NCI-H146 treated with DMSO at 0.1 percent for 48 hours (cell line): ENCODE data around the gene ELL.
"Not testable (repeated sequence)": the region's sequence is repeated elsewhere in the genome, so short reads cannot be mapped to it uniquely, and the experiment has no call there.

Experiments
- DNase-seq: peaks from one replicate; lab custom pipeline; 2025; ENCODE audit not compliant: unreplicated experiment; lab: John Stamatoyannopoulos, UW

The ELL gene

GRCh38 chr19:18532168-18532890, 10.5 kb upstream of the ELL start:
- DNase-seq, result no peak

- DNase-seq, result no peak
Measured at GRCh38 chr19:18531485-18531884, 9.6 kb upstream of the ELL start.

DNA sequence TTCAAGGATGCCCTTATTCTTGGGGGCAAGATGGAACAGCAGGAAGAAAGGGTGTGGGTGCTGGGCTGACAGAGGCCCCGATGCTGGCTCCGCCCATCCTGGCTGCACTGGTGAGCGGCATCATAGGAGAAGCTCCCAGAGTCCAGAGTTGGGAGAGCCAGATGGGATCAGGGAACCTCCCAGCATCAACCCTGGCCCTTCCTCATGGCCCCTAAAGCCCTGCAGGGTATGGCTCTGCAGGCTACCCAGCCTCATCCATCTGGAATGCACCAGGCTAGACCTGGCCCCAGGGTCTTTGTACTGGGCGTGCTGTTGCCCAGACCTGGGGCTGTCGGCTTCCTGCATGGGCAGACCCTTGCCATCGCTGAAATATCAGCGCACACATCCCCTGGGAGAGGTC, 7.9 kb upstream of the ELL start:
- DNase-seq, result no peak

GRCh38 chr19:18526316-18526715, 4.4 kb upstream of the ELL start:
- DNase-seq, result no peak

- no peak for DNase-seq
Measured at GRCh38 chr19:18523841-18524240, 2.0 kb upstream of the ELL start.

- not testable (repeated sequence) for DNase-seq
Measured at GRCh38 chr19:18522862-18523440, 1.1 kb upstream of the ELL start.

DNA sequence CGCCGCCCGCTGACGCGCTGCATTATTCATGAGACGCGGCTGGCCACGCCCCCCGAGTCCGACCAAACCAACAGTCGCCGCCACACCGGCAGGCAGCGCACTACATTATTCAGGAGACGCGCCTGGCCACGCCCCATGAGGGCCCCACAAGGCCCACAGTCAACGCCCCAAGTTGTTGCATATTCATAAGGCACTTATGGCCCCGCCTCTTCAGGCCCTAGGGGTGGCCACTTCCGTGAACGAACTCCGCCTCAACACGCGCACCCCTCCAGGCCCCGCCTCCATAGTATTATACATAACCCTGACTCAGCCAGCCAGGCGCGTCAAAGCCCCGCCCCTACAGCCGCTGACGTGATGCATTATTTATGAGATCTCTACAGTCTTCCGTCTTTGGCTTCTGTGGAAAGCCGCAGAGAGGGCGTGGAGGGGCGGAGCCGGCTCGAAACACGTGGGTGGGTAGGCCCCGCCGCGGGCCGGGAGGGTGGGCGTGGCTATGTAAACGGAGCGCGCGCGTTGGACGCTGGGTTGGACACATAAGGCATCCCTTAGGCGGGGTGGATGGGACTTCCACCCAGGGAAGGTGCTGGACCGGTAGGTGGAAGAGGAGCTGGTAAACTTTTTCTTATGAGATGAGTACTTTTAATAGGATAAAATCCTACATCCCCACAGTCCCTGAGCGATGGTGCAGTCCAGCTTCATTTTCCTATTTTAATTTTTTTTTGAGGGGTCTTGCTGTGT, 423 bp upstream of the ELL start:
- DNase-seq, result peak; percentile 100

DNA sequence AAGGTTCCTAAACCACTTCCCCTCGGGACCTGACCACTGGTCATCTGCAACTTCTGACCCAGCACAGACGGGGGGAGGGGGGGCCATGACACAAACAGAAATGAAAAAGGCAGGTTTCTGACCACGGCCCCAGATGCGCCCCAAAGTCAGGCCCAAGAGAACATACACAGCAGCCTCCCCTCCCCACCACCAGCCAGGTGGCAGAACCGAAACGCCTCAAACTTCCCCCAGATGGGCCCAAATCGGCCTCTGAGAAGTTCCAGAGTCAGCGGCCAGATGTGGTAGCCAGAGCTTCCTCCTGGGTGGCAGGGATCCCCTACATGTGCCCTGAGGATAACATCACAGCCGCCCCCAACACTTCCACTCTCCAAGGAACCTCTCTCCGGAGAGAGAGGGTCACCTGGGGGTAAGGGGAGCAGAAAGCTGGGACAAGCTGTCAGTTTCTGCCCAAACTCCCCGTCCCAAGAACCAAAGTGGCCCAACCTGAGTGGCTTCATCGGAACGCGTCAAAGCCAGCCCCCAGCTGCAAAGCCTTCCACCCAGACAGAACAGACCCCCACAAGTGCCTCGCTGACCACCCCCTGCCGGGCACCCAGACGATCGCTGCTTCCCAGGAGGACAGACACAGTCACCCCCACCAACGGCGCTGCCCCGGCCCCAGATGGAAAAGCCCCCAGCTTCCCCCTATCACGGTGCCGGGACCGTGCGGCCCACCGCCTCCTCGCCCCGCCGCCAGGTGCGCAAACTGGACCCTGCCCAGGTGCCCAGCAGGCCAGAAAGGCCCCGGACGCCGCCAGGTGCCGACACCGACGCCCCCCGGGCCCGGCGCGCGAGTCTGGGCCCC, 800 bp downstream of the ELL start:
- no peak for DNase-seq

DNA sequence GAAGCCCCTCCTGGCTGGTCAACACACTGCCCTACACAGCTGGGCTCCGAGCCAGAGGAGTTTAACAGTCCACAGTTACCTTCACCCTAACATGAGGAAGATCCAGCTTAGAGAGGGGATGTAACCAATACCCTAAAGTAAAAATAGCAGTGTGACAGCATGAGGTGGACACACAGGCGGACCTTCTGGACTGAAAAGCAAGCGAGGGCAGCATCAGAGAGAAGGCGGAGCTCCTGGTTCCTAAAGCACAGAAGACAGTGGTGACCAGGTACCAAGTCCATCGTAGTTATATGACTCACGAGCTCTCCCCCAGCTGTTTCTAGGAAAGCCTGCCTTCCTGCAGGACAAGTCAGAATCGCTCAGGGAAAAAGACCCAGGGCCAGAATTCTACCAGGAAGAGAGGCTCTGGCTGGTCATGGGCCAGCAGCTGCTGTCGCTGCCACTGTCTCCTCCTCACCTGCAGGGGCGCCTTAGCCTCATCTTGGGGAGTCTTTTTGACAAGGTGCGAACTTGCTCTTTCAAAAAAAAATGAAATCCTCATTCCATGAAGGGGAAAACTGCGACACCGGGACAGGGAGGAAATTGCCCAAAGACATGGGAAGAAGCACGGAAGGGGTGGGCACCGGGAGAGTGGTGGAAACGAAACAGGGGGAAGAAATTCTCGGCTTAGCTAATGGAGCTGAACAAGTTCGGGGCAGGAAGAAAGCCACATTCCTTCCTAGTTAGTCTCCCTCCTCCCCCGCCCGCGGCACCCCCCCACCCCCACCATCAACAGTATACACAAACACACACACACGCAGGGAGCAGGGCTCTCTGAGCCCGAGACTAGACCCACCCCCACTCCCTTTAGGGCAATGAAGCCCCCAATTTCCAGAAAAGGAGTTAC, 1.7 kb downstream of the ELL start:
- DNase-seq, result no peak

DNA sequence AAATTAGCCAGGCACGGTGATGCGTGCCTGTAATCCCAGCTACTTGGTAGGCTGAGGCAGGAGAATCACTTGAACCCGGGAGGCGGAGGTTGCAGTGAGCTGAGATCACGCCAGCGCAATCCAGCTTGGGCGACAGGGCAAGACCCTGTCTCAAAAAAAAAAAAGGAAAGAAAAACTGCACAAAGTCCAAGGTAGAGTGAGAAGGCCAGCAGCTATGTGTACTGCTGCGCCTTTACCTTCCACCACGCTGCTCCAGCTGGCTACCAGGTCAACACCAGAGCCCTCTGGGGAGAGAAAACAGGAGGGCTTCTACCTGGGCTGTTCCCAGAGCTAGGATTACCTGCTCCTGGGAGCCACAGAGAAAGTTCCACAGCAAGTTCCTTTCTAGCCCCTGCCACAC, 3.2 kb downstream of the ELL start:
- DNase-seq, result no peak

DNA sequence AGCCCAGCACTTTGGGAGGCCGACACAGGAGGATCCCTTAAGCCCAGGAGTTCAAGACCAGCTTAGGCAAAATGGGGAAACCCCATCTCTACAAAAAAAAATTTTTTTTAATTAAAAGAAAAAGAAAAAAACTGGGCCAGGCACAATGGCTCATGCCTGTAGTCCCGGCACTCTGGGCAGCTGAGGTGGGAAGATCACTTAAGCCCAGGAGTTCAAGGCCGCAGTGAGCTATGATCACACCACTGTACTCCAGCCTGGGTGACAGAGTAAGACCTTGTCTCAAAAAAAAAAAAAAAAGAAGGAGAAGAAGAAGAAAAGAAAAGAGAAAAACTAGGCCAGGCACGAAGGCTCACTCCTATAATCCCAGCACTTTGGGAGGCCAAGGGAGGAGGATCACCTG, 4.3 kb downstream of the ELL start:
- no peak for DNase-seq

DNA sequence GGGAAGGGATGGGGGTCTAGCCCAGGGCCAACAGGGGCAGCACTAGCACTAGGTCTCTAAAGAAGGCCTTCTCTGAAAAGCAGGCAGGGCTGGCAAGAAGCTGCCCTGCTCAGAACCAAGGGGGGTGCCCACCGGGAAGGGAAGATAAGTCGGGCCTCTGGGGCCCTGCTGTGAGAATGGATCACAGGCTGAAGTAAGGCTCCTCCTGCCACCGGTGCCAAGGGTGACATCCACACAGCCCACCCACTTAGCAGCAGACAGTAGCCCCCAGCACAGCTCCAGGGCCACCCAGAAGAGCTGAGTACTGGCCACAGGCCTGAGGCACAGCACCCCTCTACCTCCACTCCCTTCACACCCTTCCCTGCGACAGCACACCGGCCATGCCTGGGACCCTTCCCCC, 5.9 kb downstream of the ELL start:
- no peak for DNase-seq

DNA sequence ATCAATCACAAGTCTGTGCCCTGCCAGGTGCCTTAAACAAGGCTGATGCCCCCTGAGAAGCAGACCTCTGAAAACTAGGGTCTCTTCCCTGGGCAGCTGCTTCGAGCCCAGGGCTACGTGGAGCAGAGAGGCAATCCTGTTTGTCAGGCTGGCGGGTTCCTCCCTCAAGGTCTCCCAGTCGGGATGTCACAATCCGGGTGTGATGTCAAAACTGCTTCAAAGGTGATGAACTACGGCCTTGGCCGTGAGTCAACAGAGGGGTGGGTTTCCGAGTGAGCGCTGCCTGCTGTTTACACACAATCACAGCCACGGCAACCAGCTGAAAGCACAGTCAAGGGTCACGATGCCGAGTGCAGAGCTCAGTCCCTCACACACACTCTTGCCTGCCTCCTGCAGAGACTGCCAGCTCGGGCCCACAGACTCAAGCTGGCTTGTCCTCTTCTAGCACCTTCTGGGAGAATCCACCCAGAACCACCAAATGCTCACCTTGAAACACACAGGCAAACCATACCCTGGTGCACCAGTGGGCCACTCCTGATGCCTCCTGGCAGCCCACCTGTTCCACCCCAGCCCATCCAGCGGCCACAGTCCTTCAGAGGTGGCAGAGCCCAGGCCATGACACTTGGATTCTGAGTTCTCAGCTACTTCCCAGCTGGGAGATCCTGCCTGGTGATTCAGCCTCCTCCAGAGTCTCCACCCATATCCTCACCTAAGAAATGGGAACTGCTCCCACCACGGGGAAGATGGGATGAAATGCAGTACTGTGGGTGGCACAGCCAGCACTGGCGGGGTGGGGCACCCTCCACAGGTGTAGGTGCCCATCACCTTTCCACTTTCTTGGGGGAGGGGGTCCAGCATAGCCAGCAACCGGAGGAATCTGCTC, 6.8 kb downstream of the ELL start:
- peak; percentile 54 for DNase-seq

GRCh38 chr19:18513868-18514267, 8.0 kb downstream of the ELL start:
- no peak for DNase-seq

- no peak for DNase-seq
Measured at GRCh38 chr19:18510216-18510615, 11.7 kb downstream of the ELL start.

- no peak for DNase-seq
Measured at GRCh38 chr19:18508585-18508984, 13.3 kb downstream of the ELL start.

DNA sequence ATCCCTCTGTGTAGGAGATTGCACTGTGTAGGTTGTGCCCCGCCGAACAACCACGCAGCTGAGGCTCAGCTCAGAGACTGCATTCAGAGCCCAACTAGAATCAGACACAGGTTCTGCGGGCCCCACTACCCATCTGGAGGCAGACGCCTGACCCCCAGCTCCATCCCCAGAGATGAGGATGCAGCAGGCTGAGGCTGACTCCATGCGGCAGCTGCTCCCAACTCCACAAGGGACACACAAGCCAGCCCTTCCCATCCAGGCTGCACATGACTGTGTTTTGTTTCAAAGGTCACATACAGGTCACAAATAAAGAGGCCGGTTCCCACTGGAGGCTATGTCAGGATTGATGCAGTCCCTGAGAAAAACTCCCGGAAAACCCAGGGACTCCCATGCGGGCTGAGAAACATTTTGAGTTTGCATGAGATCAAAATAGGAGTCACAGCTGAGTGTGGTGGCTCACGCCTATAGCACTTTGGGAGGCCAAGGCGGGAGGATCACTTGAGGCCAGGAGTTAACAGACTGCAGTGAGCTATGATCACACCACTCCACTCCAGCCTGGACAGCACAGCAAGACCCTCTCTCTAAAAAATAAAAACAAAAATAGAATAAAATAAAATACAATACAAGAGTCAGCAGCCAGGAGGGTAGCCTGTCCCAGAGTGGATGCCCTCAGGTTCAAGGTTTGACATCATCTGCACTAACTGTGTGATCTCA, 14.0 kb downstream of the ELL start:
- no peak for DNase-seq

DNA sequence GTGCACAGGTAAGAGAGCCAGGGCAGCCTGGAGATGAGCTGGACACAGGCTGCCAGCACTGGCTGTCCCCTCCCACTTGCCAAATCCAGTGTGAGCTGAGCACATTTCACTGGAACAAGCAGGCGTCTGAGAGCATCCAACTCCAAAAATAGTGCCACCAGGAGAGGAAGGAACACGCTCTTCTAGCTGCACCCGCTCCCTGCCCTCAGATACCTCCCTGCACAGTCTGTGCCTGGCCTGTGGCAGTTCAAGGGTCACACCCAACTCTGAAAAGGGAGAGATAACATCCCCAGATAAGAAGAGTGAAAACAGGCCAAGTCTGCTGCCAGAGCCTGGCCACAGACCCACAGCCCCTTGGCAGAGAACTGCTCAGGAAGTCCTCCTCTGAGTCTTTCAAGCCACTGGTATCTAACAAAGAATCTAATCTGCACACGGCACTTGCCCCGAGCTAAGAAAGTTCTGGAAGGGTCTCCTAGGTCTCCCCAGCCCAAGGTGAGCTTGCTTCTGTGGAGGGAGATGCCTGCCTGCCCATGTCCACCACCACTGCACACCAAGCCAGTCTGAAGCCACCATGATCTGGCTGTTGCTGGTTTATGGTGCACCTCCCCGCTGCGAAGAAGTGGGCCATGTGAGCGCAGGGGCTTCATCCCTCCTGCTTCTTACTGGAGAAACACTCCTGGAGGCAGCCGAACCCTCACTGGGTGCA, 14.7 kb downstream of the ELL start:
- DNase-seq, result no peak
